GM12873 (cell line): ENCODE results near the gene NAGS.

Source experiments
- CTCF ChIP-seq: IDR thresholded peaks from 2 replicates; pipeline ENCODE4 v1.5.1; 2012; ENCODE audit warnings: low read depth, mild to moderate bottlenecking, moderate library complexity, low read length, control low read depth; ENCODE audit not compliant: insufficient read depth; ENCODE audit errors: missing control alignments

Gene NAGS

GRCh38 chr17:44004077-44004760 is at the start of gene NAGS:
Gene NAGS, plus strand, starts transcription at chr17:44004622. Its CDS starts 42 bp downstream, at chr17:44004664.
- TF ChIP-seq CTCF: no peak

GRCh38 chr17:43956222-43956621 is 48.2 kb upstream of the NAGS start:
- TF ChIP-seq CTCF: no peak

- TF ChIP-seq CTCF: no peak
Measured at GRCh38 chr17:43958748-43959352, 45.6 kb upstream of the NAGS start.

- no peak for TF ChIP-seq CTCF
Measured at GRCh38 chr17:43961954-43962353, 42.5 kb upstream of the NAGS start.

GRCh38 chr17:43962479-43962878 is 41.9 kb upstream of the NAGS start:
- TF ChIP-seq CTCF: no peak

GRCh38 chr17:43966276-43966675 is 38.1 kb upstream of the NAGS start:
- no peak for TF ChIP-seq CTCF

GRCh38 chr17:43967251-43967875 is 37.1 kb upstream of the NAGS start:
- TF ChIP-seq CTCF: no peak
